IPS-15b (cell line): ENCODE measurements around the gene SUGP2.
A peak's percentile ranks its signal among the peaks of the same experiment; 100 is the strongest.

ENCODE experiments used
- H3K27me3 ChIP-seq: one replicate; pipeline ENCODE4 v1.6.1; 2013; ENCODE audit warnings: low read length; ENCODE audit not compliant: control insufficient read depth, insufficient read depth
- H3K36me3 ChIP-seq: one replicate; pipeline ENCODE4 v1.6.1; 2013; ENCODE audit warnings: low read length; ENCODE audit not compliant: control insufficient read depth, insufficient read depth
- H3K4me1 ChIP-seq: one replicate; pipeline ENCODE4 v1.6.1; 2013; ENCODE audit warnings: mild to moderate bottlenecking, low read length; ENCODE audit not compliant: control insufficient read depth, insufficient read depth
- H3K4me3 ChIP-seq: one replicate; pipeline ENCODE4 v1.5.1; 2013; ENCODE audit warnings: low read depth, low read length
- H3K9ac ChIP-seq: one replicate; pipeline ENCODE4 v1.6.1; 2013; ENCODE audit warnings: low read depth, mild to moderate bottlenecking, low read length
- H3K9me3 ChIP-seq: one replicate; pipeline ENCODE4 v1.6.1; 2013; ENCODE audit warnings: mild to moderate bottlenecking, low read length; ENCODE audit not compliant: control insufficient read depth, insufficient read depth

The SUGP2 gene

GRCh38 chr19:18945297-18945696, 88.0 kb downstream of the SUGP2 start:
- no peaks in the 10 kb centered on the region for H3K4me1 ChIP-seq
- H3K27me3 ChIP-seq = peaks cover 4% of the 10 kb centered on the region
- H3K9ac ChIP-seq = no peak overlapping the region
- no peak overlapping the region for H3K4me3 ChIP-seq
- H3K9me3 ChIP-seq = no peaks in the 10 kb centered on the region
- no peaks in the 10 kb centered on the region for H3K36me3 ChIP-seq

- no peak overlapping the region for H3K4me3 ChIP-seq
- H3K36me3 ChIP-seq = peaks cover under 1% of the 10 kb centered on the region
- no peaks in the 10 kb centered on the region for H3K9me3 ChIP-seq
- peaks cover 4% of the 10 kb centered on the region for H3K27me3 ChIP-seq
- no peak overlapping the region for H3K9ac ChIP-seq
- no peaks in the 10 kb centered on the region for H3K4me1 ChIP-seq
Observed at GRCh38 chr19:18943465-18943864, 89.9 kb downstream of the SUGP2 start.

- Histone ChIP-seq H3K9ac (no peak overlapping the region), H3K27me3 (peaks cover 4% of the 10 kb centered on the region), H3K9me3 (no peaks in the 10 kb centered on the region), H3K4me1 (no peaks in the 10 kb centered on the region), H3K4me3 (no peak overlapping the region), H3K36me3 (peaks cover 6% of the 10 kb centered on the region)
Observed at GRCh38 chr19:18942692-18943091, 90.6 kb downstream of the SUGP2 start.

GRCh38 chr19:18941628-18942354, 91.5 kb downstream of the SUGP2 start:
- H3K27me3 ChIP-seq = peaks cover 4% of the 10 kb centered on the region
- H3K36me3 ChIP-seq = peaks cover 6% of the 10 kb centered on the region
- H3K4me1 ChIP-seq = no peaks in the 10 kb centered on the region
- H3K4me3 ChIP-seq = peak overlapping the region; percentile 52
- no peaks in the 10 kb centered on the region for H3K9me3 ChIP-seq
- H3K9ac ChIP-seq = no peak overlapping the region
